ENCODE results near the gene GLRA1.

DNA sequence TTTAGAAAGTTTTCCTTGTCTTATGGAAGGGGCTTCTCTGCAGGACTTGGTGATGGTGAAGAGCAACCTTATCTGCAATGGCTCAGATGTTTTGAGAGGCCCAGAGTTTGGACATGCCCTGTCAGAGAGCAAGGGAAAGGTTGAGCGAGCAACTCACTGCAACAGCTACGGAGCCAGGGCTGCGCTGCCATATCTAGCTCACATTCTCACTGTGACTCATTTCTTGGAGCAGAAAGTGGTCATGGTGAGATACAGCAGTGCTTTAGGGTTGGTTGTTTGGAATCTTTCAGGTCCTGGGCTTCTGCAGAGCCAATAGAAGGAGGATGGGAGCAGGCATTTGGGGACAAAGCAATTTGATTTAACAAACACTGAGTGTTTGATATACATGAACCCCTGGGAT is 12.3 kb downstream of the GLRA1 start:
- TF ChIP-seq, protein P1, sequence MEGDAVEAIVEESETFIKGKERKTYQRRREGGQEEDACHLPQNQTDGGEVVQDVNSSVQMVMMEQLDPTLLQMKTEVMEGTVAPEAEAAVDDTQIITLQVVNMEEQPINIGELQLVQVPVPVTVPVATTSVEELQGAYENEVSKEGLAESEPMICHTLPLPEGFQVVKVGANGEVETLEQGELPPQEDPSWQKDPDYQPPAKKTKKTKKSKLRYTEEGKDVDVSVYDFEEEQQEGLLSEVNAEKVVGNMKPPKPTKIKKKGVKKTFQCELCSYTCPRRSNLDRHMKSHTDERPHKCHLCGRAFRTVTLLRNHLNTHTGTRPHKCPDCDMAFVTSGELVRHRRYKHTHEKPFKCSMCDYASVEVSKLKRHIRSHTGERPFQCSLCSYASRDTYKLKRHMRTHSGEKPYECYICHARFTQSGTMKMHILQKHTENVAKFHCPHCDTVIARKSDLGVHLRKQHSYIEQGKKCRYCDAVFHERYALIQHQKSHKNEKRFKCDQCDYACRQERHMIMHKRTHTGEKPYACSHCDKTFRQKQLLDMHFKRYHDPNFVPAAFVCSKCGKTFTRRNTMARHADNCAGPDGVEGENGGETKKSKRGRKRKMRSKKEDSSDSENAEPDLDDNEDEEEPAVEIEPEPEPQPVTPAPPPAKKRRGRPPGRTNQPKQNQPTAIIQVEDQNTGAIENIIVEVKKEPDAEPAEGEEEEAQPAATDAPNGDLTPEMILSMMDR (IDR thresholded peaks at IDR 0.05) = no peak
- TF ChIP-seq POLR2A (IDR thresholded peaks at IDR 0.05) = no peak

All from vagina (tissue), 2 donors.